ENCODE data around the gene SMPDL3A. TPM values are rescaled to one million over a fixed set of nuclear protein-coding genes. Genes with fewer than 3 reads are reported as not detected.

The SMPDL3A gene
- total RNA-seq, 1 donor from 2014 or later: 44.7 TPM

GRCh38 chr6:122778302-122778701, 10.8 kb upstream of the SMPDL3A start:
- no peaks in the 10 kb centered on the region for H3K4me1 ChIP-seq
- no peaks in the 10 kb centered on the region for H3K27me3 ChIP-seq
- no peak for DNase-seq (ENCODE audit: extremely low spot score in 2 of 2)
- H3K27ac ChIP-seq: no peak overlapping the region
- intact Hi-C loops (cut with DNase I): no loop called here
- H3K36me3 ChIP-seq: no peaks in the 10 kb centered on the region
- no peak overlapping the region for H3K4me3 ChIP-seq
- TF ChIP-seq CTCF (IDR thresholded peaks at IDR 0.05) (no peak), POLR2AphosphoS5 (IDR thresholded peaks at IDR 0.05; ENCODE audit: insufficient read depth in 1 of 2, low read depth in 1 of 2) (no peak), POLR2A (IDR thresholded peaks at IDR 0.05) (no peak)
- no peaks in the 10 kb centered on the region for H3K9me3 ChIP-seq

GRCh38 chr6:122778985-122779661, 9.9 kb upstream of the SMPDL3A start:
- no peaks in the 10 kb centered on the region for H3K9me3 ChIP-seq
- H3K27me3 ChIP-seq: no peaks in the 10 kb centered on the region
- intact Hi-C loops (cut with DNase I): no loop called here
- no peak overlapping the region for H3K4me3 ChIP-seq
- H3K4me1 ChIP-seq: no peaks in the 10 kb centered on the region
- no peaks in the 10 kb centered on the region for H3K36me3 ChIP-seq
- DNase-seq (ENCODE audit: extremely low spot score in 2 of 2): no peak
- no peak overlapping the region for H3K27ac ChIP-seq
- TF ChIP-seq POLR2A (IDR thresholded peaks at IDR 0.05): no peak
- no peak for TF ChIP-seq CTCF (IDR thresholded peaks at IDR 0.05)
- no peak for TF ChIP-seq POLR2AphosphoS5 (IDR thresholded peaks at IDR 0.05; ENCODE audit: insufficient read depth in 1 of 2, low read depth in 1 of 2)

GRCh38 chr6:122779667-122780066, 9.4 kb upstream of the SMPDL3A start, which contains the start of gene FABP7:
Gene FABP7 (plus strand): TSS chr6:122779716. CDS start chr6:122779795, 79 bp downstream.
- Histone ChIP-seq H3K27ac (no peak within 1 kb of the TSS), H3K4me3 (no peak within 1 kb of the TSS), H3K4me1 (no peaks in the 10 kb centered on the region), H3K36me3 (no peaks in the 10 kb centered on the region), H3K9me3 (no peaks in the 10 kb centered on the region), H3K27me3 (no peaks in the 10 kb centered on the region)
- intact Hi-C loops (cut with DNase I): no loop called here
- TF ChIP-seq POLR2AphosphoS5 (IDR thresholded peaks at IDR 0.05; ENCODE audit: insufficient read depth in 1 of 2, low read depth in 1 of 2): no peak
- TF ChIP-seq CTCF (IDR thresholded peaks at IDR 0.05): no peak
- TF ChIP-seq POLR2A (IDR thresholded peaks at IDR 0.05): no peak
- DNase-seq (ENCODE audit: extremely low spot score in 2 of 2): no peak

GRCh38 chr6:122780114-122780513, 8.9 kb upstream of the SMPDL3A start:
- Histone ChIP-seq H3K9me3 (no peaks in the 10 kb centered on the region), H3K27me3 (no peaks in the 10 kb centered on the region), H3K36me3 (no peaks in the 10 kb centered on the region), H3K4me1 (no peaks in the 10 kb centered on the region), H3K27ac (no peak overlapping the region), H3K4me3 (no peak overlapping the region)
- intact Hi-C loops (cut with DNase I): no loop called here
- TF ChIP-seq POLR2A (IDR thresholded peaks at IDR 0.05) (no peak), POLR2AphosphoS5 (IDR thresholded peaks at IDR 0.05; ENCODE audit: insufficient read depth in 1 of 2, low read depth in 1 of 2) (no peak), CTCF (IDR thresholded peaks at IDR 0.05) (no peak)
- no peak for DNase-seq (ENCODE audit: extremely low spot score in 2 of 2)

- TF ChIP-seq CTCF (IDR thresholded peaks at IDR 0.05) (no peak), POLR2A (IDR thresholded peaks at IDR 0.05) (no peak), POLR2AphosphoS5 (IDR thresholded peaks at IDR 0.05; ENCODE audit: insufficient read depth in 1 of 2, low read depth in 1 of 2) (no peak)
- H3K36me3 ChIP-seq: no peaks in the 10 kb centered on the region
These were observed 7.3 kb upstream of the SMPDL3A start for GRCh38 chr6:122781716-122782115.

More at GRCh38 chr6:122781716-122782115, 7.3 kb upstream of the SMPDL3A start:
- DNase-seq (ENCODE audit: extremely low spot score in 2 of 2): no peak
- Histone ChIP-seq H3K9me3 (no peaks in the 10 kb centered on the region), H3K4me3 (no peak overlapping the region), H3K27me3 (no peaks in the 10 kb centered on the region), H3K4me1 (no peaks in the 10 kb centered on the region), H3K27ac (no peak overlapping the region)
- intact Hi-C loops (cut with DNase I): no loop called here
